Vagina (tissue), 2 donors: ENCODE data around the gene MYH7B. TPM values are rescaled to one million over a fixed set of nuclear protein-coding genes. Genes with fewer than 3 reads are reported as not detected.

Experiments used
- DNase-seq, 2 donors: peaks; one replicate each; pipeline ENCODE4 v3.0.0-alpha.2; 2017; ENCODE audit errors: extremely low spot score in 2 of 2
- H3K27ac ChIP-seq: fragments of 200-600 bp; sonication (generic); one replicate; pipeline ENCODE4 v1.5.1; 2019
- H3K27me3 ChIP-seq: fragments of 200-600 bp; sonication (generic); one replicate; pipeline ENCODE4 v1.5.1; 2019
- H3K36me3 ChIP-seq, 2 donors: fragments of 200-600 bp; sonication (generic); one replicate each; pipeline ENCODE4 v1.5.1; 2017 to 2019
- H3K4me1 ChIP-seq: fragments of 200-600 bp; sonication (generic); one replicate; pipeline ENCODE4 v1.5.1; 2019
- H3K4me3 ChIP-seq, 2 donors: fragments of 200-600 bp; sonication (generic); 1 replicate in 1 of 2; 2 replicates in 1 of 2; pipeline ENCODE4 v1.5.1; 2016 to 2019
- H3K9me3 ChIP-seq: fragments of 200-600 bp; sonication (generic); one replicate; pipeline ENCODE4 v1.5.1; 2019
- POLR2A ChIP-seq, 2 donors: fragments of 450-650 bp; IDR thresholded peaks; one replicate each; pipeline ENCODE4 v1.6.1; 2017; ENCODE audit warnings: antibody characterized with exemption in 2 of 2, mild to moderate bottlenecking in 2 of 2, moderate library complexity in 2 of 2
- POLR2AphosphoS5 ChIP-seq, 2 donors: sonication (generic); formaldehyde crosslinking; IDR thresholded peaks; one replicate each; pipeline ENCODE4 v1.9.0; 2017; ENCODE audit warnings: antibody characterized with exemption in 2 of 2, mild to moderate bottlenecking in 2 of 2, low read depth in 1 of 2; ENCODE audit not compliant: insufficient read depth in 1 of 2
- intact Hi-C: fragments of 100-400 bp; cut with DNase I; formaldehyde crosslinking; loops from one replicate; pipeline ENCODE4 v1.15.1; 2023
- microRNA counts, 2 donors: library from miRNA; unstranded; fragments of <30 nt; microRNA quantifications; one replicate each; lab custom pipeline; 2016 to 2017
- microRNA-seq: library from miRNA; unstranded; fragments of <30 nt; microRNA quantifications from one replicate; pipeline ENCODE4, GENCODE V29; 2017; ENCODE audit warnings: borderline number of aligned reads, borderline replicate concordance
- small RNA-seq: library from RNA; depleted of rRNA; stranded (forward); fragments of <200 nt; gene quantifications from one replicate; pipeline ENCODE3, GENCODE V24; 2016
- total RNA-seq: library from RNA; depleted of rRNA; stranded (reverse); fragments of >200 nt; gene quantifications from one replicate; pipeline ENCODE4 v1.2.3, GENCODE V29; 2016
- TF ChIP-seq, protein P1 (sequence below), 3 experiments: fragments of 450-650 bp in 2 of 3; fragments of 200-600 bp in 1 of 3; sonication (generic) in 1 of 3; IDR thresholded peaks; one replicate each; pipeline ENCODE4 v1.5.1; 2017 to 2019; ENCODE audit warnings: antibody characterized with exemption in 3 of 3, mild to moderate bottlenecking in 2 of 3, moderate library complexity in 2 of 3

Gene MYH7B
- total RNA-seq, 1 donor from 2014 or later, result under 0.01 TPM

DNA sequence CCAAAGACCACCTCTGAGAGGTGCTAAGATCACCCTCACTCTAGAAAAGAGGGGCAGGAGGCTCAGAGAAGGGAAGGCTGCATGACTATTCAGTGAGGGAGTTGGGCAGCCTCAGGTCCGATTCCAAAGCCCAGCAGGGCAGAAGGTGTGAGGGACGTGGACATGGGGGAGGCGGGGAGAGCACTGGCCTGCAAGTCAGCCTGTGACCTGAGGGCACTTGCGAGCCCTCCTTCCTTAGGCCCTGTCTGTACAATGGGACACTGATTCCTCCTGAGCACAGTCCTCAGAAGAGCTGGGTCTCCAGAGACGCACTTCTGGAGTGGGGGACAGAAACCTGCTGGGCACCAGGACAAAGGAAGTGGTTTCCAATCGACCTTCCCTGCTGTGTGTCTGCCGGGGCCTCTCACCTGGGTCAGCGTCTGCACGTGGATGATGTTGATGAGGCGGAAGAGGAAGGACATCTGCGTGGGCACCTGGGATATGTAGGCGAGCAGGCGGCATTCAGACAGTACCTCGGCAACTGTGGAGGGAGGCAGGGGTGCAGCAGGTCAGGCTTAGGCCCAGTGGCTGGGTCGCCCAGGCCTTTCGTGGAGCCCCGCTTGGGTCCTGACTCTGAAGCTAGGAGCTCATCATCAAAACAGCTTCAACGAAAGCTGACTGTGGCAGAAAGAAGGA, 48.5 kb downstream of the MYH7B start:
- H3K27ac ChIP-seq, result no peak overlapping the region
- TF ChIP-seq POLR2AphosphoS5 (IDR thresholded peaks at IDR 0.05; ENCODE audit: insufficient read depth in 1 of 2, low read depth in 1 of 2) (no peak), POLR2A (IDR thresholded peaks at IDR 0.05) (no peak)
- TF ChIP-seq, protein P1, sequence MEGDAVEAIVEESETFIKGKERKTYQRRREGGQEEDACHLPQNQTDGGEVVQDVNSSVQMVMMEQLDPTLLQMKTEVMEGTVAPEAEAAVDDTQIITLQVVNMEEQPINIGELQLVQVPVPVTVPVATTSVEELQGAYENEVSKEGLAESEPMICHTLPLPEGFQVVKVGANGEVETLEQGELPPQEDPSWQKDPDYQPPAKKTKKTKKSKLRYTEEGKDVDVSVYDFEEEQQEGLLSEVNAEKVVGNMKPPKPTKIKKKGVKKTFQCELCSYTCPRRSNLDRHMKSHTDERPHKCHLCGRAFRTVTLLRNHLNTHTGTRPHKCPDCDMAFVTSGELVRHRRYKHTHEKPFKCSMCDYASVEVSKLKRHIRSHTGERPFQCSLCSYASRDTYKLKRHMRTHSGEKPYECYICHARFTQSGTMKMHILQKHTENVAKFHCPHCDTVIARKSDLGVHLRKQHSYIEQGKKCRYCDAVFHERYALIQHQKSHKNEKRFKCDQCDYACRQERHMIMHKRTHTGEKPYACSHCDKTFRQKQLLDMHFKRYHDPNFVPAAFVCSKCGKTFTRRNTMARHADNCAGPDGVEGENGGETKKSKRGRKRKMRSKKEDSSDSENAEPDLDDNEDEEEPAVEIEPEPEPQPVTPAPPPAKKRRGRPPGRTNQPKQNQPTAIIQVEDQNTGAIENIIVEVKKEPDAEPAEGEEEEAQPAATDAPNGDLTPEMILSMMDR (IDR thresholded peaks at IDR 0.05), result no peak
- H3K9me3 ChIP-seq, result no peaks in the 10 kb centered on the region
- intact Hi-C loops, result no loop called here
- no peak for DNase-seq
- no peak overlapping the region for H3K4me3 ChIP-seq
- H3K36me3 ChIP-seq, result peaks cover 0 to 94% of the 10 kb centered on the region in 2 donors
- no peaks in the 10 kb centered on the region for H3K4me1 ChIP-seq
- H3K27me3 ChIP-seq, result no peaks in the 10 kb centered on the region

DNA sequence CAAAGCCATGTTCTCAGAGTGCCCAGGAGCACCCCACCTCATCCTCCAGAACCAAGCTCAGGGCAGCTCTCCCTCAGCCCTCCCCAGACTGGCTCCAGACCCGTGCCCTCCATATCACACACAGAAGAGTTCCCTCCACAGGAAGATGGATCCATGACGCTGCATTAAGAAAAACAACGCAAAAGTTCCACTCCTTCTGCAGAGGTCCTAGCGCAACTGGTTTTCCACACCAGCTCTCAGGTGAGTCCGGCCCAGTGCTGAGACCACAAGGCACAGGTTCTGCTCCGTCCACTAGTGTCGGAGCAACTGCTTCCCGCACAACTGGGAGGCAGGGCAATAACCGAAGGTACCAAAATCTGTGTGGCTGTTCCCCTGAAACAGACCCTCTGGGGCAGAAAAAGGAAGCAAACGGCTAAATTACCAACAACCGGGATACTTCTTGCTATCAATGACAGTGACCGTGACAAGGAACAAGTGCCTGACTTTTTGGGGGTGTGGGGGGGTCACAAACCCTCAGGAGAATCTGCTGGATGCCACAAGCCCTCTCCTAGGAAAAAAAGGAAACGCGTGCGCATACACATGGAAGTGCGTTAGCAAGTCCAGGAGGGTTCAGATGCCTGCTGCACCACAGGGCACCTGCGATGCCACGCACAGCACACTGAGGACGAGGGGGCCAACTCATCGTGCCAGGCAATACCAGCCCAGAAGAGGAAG, 49.2 kb downstream of the MYH7B start:
- TF ChIP-seq POLR2AphosphoS5 (IDR thresholded peaks at IDR 0.05; ENCODE audit: insufficient read depth in 1 of 2, low read depth in 1 of 2) (no peak), POLR2A (IDR thresholded peaks at IDR 0.05) (no peak)
- TF ChIP-seq, protein P1 (IDR thresholded peaks at IDR 0.05), result no peak
- intact Hi-C loops, result no loop called here
- DNase-seq, result no peak
- Histone ChIP-seq H3K9me3 (no peaks in the 10 kb centered on the region), H3K27me3 (no peaks in the 10 kb centered on the region), H3K4me1 (no peaks in the 10 kb centered on the region), H3K27ac (no peak overlapping the region), H3K36me3 (peaks cover 0 to 94% of the 10 kb centered on the region in 2 donors), H3K4me3 (no peak overlapping the region)

MicroRNAs encoded within 50 kb of the gene (microRNA counts, 767-probe panel; counts per million panel counts)
- microRNA hsa-miR-499a-3p (lab: Ali Mortazavi, UCI), result 238 to 2,415 counts per million in 2 donors
- microRNA hsa-miR-499a-5p (lab: Ali Mortazavi, UCI), result 238 to 261 counts per million in 2 donors
- 238 to 261 counts per million in 2 donors for microRNA hsa-miR-499b-3p (lab: Ali Mortazavi, UCI)
- microRNA hsa-miR-499b-5p (lab: Ali Mortazavi, UCI), result 238 to 261 counts per million in 2 donors

Small RNA genes within 50 kb of the gene (microRNA-seq; reads per million reads assigned to microRNA genes)
- gene MIR499A (not detected), gene MIR499B (not detected)

Small RNA genes within 50 kb of the gene (small RNA-seq; reads per million reads assigned to genes)
- gene MIR499A, result not detected

Other genes starting within 250 kb of the MYH7B start
- 19.2 TPM for gene NCOA6, start 130.2 kb upstream of the MYH7B start, total RNA-seq
- gene GGT7, start 83.0 kb upstream of the MYH7B start, total RNA-seq, result 18.9 TPM
- 56.2 TPM for gene ACSS2, start 79.3 kb upstream of the MYH7B start, total RNA-seq
- 47.9 TPM for gene GSS, start 62 bp upstream of the MYH7B start, total RNA-seq
- 61.9 TPM for gene TRPC4AP, start 136.9 kb downstream of the MYH7B start, total RNA-seq
- 12.8 TPM for gene EDEM2, start 191.5 kb downstream of the MYH7B start, total RNA-seq
- gene PROCR, start 216.2 kb downstream of the MYH7B start, total RNA-seq, result 104 TPM